IMR-90 (cell line): ENCODE results near the gene CSTA.

ENCODE experiments used
- CEBPB ChIP-seq: IDR thresholded peaks from 2 replicates; pipeline ENCODE4 v1.6.1; 2012; ENCODE audit warnings: low read depth, low read length, improper control_type of control experiment
- CHD1 ChIP-seq: IDR thresholded peaks from 2 replicates; pipeline ENCODE4 v1.6.1; 2012; ENCODE audit warnings: low read depth, low read length, improper control_type of control experiment
- MAFK ChIP-seq: IDR thresholded peaks from 2 replicates; pipeline ENCODE4 v1.6.1; 2012; ENCODE audit warnings: low read depth, low read length, improper control_type of control experiment
- MAZ ChIP-seq: IDR thresholded peaks from 2 replicates; pipeline ENCODE4 v1.6.1; 2012; ENCODE audit warnings: low read depth, mild to moderate bottlenecking, low read length, improper control_type of control experiment, moderate library complexity, borderline replicate concordance
- POLR2A ChIP-seq: IDR thresholded peaks from 2 replicates; pipeline ENCODE4 v1.6.1; 2012; ENCODE audit warnings: mild to moderate bottlenecking, low read depth, low read length
- RCOR1 ChIP-seq: IDR thresholded peaks from 2 replicates; pipeline ENCODE4 v1.6.1; 2012; ENCODE audit warnings: mild to moderate bottlenecking, low read length, improper control_type of control experiment; ENCODE audit not compliant: insufficient replicate concordance
- RFX5 ChIP-seq: IDR thresholded peaks from 2 replicates; pipeline ENCODE4 v1.8.0; 2012; ENCODE audit warnings: low read depth, mild to moderate bottlenecking, low read length, moderate library complexity
- SMC3 ChIP-seq: fragments of 150-350 bp; IDR thresholded peaks from 2 replicates; pipeline ENCODE4 v1.6.1; 2016; ENCODE audit warnings: low read depth, mild to moderate bottlenecking, antibody characterized with exemption, low read length, moderate library complexity
- USF2 ChIP-seq: fragments of 150-350 bp; IDR thresholded peaks from 2 replicates; pipeline ENCODE4 v1.6.1; 2017; ENCODE audit warnings: mild to moderate bottlenecking, antibody characterized with exemption, low read length, low read depth
- TF ChIP-seq, protein P1 (sequence below): conservative IDR thresholded peaks from 2 replicates; pipeline ENCODE4 v1.5.1; 2012; ENCODE audit warnings: mild to moderate bottlenecking, low read depth, low read length, improper control_type of control experiment

DNA sequence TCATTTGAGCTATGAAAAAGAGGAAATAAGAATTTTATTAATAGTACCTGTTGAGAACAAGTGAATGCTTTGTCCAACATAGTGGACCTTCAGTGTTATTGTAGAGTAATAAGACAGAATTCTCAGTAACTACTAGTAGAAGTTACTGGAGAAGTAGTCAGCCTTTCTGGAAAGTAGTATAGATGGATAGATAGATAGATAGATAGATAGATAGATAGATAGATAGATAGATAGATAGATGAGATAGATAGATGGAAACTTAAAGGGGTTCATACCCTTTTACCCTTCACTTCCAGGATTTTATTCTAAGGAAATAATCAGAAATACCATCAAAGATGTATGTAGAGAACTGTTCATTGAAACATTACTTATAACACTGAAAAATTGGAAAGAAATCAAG lies 64.1 kb downstream of the CSTA start:
- no peak for TF ChIP-seq CHD1
- TF ChIP-seq, protein P1, sequence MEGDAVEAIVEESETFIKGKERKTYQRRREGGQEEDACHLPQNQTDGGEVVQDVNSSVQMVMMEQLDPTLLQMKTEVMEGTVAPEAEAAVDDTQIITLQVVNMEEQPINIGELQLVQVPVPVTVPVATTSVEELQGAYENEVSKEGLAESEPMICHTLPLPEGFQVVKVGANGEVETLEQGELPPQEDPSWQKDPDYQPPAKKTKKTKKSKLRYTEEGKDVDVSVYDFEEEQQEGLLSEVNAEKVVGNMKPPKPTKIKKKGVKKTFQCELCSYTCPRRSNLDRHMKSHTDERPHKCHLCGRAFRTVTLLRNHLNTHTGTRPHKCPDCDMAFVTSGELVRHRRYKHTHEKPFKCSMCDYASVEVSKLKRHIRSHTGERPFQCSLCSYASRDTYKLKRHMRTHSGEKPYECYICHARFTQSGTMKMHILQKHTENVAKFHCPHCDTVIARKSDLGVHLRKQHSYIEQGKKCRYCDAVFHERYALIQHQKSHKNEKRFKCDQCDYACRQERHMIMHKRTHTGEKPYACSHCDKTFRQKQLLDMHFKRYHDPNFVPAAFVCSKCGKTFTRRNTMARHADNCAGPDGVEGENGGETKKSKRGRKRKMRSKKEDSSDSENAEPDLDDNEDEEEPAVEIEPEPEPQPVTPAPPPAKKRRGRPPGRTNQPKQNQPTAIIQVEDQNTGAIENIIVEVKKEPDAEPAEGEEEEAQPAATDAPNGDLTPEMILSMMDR = no peak
- TF ChIP-seq SMC3 = no peak
- no peak for TF ChIP-seq POLR2A
- TF ChIP-seq USF2 = no peak
- no peak for TF ChIP-seq MAFK
- TF ChIP-seq CEBPB = no peak
- TF ChIP-seq RFX5 = no peak
- TF ChIP-seq MAZ = no peak
- no peak for TF ChIP-seq RCOR1
